Measurements from ENCODE around the gene RIC8A.
A peak's percentile ranks its signal among the peaks of the same experiment; 100 is the strongest.

Gene RIC8A

DNA sequence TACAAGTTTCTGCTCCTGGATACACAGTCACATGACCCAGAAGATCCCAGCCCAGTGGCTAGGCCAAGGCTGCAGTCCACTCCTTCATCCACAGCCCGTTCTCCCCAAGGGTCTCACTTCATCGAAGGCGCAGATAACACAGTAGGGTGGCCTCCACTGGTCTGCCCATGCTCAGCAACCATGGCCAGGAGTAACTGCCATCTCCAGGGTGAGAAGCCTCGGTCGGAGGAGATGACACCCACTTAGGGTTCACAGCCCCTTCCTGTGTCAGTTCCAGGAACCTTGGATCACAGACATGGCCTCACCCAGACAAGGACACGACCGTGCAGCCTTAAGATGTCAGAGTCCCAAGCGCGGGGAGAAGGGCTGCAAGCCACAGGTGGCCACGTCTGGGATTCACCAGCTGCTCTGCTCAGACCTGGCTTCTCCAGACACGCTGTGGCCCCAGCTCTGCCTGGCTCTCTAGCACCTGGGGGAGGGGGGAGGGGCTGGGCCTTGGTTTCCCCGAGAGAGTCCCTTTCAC is 2.9 kb upstream of the RIC8A start:
- no peak for DNase-seq (ENCODE audit: low read depth)

DNA sequence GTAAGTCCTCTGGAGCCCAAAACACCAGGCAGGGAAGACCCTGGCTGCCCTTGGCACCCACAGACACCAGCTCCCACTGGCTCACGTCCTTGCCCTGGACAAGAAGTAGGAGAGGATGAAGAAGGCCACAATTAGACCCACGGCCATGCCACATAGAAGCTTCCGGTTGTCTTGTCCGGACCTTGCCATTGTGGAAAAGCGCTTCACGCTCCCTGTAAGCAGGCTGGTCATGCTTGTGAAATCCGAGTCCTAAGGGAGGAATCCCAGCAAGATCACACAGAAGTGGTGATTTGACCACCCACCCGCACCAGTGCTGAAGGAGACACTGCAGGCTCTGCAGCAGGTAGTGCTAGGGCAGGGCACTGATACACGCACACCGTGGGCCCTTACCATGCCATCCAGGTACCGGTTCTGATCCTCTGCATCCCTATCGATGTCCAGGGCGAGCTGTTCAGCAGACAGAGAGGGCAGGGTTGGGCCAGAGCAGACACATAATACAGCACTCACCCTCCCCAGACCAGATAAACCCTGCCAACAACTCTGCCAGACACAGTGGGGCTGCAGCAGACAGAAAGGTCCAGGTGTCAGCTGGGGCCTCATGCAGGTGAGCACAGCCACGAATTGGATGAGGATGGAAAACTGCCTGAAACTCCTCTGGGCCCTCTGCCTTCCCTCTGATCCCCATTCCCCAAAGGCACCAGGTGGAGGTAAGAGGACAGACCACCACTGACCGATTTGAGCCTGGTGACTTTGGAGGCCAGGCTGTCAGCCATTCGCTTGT is 2.1 kb upstream of the RIC8A start:
- no peak for DNase-seq (ENCODE audit: low read depth)

DNA sequence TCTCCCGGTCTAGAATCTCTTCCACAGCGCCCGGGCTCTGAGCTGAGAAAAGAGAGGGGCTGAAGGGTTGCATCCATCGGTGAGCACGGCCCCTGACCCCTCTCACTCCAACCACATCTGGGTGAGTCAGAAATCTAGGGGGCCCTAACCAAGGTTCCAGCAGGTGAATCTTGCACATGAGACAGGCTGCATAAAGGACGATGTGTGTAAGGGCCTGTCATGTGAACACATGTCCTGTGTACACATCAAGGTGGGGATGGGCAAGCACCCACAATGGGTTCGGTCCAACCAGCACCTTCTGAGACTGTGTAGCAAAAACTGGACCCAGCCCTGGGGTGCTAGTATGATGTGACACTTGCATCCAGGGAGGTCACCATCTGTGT is 1.5 kb upstream of the RIC8A start:
- no peak for DNase-seq (ENCODE audit: low read depth)

DNA sequence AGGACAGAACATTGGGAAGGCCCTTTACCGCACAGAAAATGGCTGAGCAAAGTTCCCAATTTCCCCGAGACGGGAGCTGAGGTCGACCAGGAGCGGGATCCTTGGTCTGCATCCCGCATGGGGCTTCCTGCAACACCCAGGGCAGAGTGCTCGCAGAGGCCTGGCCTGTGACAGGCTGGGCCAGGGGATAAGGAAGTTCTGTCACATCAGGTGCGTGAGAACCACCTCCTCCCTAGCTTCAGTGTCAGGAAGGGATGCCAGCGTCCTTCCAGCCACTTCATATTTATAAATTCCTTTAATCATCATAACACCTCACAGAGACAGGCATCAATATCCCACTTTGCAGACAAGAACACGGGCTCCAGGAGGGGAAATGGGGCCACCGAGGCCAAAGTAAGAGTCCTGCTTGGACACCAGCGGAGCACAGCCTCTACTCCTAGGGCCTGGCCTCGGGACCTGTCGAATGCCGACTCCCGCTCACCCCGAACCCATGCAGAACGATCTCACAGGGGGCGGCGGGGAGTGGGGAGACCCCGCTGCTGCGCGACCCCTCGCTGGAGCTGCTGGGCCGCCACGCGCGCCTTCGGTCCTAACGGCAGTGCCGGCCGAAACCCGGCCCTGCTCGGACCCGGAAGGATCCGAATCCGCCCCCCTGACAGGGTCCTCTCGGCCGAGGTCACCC is 841 bp upstream of the RIC8A start:
- no peak for DNase-seq (ENCODE audit: low read depth)

DNA sequence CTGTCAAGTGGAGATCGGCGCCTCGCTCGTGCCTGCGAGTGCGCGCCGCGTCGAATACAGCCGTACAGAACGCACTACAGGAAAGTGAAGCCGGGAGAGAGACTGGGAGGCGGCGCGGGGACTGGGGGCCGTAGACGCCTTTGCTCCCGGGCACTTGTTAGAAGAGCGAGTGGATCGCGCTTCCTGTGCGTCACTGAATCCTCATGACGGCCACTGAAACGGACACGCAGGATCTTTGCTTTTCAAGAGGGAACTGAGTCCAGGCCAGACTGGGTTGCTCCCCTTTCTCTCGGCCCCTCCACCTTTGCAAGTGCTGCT is 314 bp downstream of the RIC8A start:
- DNase-seq (ENCODE audit: low read depth): no peak

DNA sequence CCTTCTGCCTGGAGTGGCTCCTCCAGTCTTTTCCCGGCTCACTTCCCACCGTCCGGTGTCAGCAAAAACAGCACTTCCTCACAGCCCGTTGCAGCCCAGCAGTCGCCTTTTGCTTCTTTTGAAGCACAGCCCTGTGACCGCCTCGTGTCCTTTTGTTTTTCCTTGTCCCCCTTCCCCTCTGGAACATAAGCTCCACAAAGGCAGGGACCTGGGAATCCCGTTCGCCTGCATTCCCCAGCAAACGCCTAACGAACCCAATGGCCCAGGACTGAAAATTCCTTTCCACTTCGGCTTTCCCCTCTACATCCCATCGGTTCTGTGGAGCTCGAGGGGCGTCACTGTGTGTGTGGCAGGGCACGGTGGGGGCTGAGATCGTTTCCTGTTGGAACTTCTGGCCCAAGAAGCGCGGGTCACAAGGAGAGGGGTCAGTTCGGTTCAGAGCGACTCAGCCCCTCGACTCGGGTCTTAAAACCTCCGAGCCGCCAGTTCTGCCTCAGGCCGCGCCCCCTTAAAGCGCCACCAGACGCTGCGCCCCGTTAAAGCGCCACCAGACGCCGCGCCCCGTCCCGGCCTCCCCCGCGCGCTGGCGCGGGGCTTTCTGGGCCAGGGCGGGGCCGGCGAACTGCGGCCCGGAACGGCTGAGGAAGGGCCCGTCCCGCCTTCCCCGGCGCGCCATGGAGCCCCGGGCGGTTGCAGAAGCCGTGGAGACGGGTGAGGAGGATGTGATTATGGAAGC is 841 bp downstream of the RIC8A start:
- DNase-seq (ENCODE audit: low read depth): peak; percentile 43

DNA sequence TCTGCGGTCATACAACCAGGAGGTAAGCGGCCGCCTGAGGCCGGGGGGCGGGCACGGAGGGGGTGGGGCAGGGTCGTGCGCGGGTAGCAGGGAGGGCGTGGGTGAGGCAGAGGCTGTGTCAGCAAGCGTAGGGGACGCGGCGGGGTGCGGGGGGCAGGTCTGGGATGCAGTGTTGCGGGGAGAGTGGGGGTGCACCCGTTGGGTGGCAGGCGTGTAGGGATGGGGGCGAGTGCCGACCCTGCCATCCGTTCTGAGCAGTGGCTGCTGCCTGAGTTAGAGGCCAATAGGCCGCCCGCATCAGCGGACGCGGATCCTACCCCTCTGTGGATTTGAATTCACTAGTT is 1.4 kb downstream of the RIC8A start:
- no peak for DNase-seq (ENCODE audit: low read depth)

DNA sequence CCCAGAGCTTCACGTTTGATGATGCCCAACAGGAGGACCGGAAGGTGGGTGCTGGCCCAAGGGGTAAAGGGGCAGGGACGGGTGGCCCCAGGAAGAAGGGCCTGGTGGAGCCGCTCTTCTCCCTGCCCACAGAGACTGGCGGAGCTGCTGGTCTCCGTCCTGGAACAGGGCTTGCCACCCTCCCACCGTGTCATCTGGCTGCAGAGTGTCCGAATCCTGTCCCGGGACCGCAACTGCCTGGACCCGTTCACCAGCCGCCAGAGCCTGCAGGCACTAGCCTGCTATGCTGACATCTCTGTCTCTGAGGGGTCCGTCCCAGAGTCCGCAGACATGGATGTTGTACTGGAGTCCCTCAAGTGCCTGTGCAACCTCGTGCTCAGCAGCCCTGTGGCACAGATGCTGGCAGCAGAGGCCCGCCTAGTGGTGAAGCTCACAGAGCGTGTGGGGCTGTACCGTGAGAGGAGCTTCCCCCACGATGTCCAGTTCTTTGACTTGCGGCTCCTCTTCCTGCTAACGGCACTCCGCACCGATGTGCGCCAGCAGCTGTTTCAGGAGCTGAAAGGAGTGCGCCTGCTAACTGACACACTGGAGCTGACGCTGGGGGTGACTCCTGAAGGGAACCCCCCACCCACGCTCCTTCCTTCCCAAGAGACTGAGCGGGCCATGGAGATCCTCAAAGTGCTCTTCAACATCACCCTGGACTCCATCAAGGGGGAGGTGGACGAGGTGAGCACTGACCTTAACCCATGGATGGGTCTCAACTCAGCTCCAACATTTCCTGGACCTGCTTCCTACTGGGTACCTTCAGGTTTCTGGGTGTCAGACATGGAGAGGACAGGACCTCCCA is 2.0 kb downstream of the RIC8A start:
- DNase-seq (ENCODE audit: low read depth): no peak

DNA sequence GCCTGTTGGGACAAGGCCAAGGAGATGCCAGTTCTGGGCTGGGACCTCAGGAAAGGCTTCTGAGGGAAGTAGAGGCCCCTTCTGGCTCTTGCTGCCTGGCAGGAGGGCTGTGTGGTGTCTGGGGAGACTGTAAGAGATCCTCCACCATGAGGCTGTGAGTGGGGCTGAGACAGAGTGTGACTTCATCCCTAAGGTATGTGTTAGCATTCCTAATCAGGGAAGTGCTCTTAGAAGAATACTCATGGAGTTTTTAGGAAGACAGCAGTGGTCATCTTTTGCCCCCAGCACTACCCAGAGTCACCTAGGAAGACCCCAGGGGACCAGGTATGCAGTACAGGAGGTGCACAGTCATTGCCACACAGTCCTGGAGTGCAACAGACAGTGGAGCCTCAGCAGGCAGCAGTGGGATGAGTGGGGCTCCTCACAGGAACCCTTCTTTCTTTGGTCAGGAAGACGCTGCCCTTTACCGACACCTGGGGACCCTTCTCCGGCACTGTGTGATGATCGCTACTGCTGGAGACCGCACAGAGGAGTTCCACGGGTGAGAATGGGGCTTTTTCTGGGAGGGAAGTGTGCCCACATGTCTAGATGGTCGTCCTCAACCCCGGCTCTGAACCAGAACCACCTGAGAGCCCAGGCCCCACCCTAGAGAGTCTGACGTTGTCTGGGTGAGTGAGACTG is 2.8 kb downstream of the RIC8A start:
- DNase-seq (ENCODE audit: low read depth): no peak

DNA sequence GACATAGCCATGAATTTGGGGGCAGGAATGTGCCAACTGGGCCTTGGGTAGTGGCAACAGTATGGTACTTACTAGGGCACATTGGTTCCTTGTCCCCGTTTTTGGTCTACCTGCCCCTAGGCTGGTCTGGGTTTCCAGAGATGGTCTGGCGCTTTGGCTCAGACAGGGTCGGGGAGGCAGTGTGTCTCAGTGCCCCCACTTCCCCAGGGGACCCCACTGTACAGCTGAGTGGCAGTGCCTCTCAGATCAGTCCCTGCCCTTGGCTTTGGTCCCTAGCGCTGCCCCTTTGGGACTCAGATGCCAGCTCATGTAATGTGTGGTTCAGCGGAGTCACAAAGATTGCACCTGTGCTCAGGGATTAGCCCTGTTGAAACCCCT is 3.3 kb downstream of the RIC8A start:
- no peak for DNase-seq (ENCODE audit: low read depth)

DNA sequence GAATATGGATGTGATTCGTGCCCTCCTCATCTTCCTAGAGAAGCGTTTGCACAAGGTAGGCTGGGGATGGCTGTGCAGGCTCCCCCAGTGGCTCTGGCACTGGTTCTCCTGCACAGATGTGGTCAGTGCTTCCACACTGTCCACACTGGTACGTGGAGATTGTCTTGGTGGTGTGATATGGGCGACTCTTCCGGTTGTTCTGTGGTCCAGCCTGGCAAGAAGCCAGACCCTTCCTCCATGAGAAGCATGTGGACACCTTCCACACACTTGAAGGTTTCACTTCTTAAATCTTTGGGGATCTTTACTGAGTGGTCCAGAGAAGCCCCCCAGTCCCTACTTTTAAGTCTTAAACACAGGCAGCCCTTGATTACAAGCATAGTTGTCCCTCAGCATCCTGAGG is 3.8 kb downstream of the RIC8A start:
- no peak for DNase-seq (ENCODE audit: low read depth)

DNA sequence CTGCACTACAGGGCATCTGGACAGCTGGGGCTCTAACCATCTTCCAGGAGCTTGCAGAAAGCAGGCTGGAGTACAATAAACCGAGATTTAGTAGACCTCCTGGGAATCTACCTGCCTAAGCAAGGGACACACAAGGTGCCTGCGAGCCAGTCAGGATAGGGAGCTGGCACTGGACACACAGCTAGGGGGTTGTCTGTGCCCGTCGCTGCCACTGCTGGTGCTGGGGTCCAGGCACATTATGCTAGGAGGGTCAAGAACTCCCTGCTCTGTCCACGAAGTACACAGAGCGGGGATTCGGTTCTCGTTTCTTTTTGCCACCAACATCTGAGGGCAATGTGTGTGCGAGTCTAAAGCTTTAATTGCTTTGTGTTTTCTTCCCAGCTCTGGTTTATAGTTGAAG is 4.2 kb downstream of the RIC8A start:
- DNase-seq (ENCODE audit: low read depth): no peak

DNA sequence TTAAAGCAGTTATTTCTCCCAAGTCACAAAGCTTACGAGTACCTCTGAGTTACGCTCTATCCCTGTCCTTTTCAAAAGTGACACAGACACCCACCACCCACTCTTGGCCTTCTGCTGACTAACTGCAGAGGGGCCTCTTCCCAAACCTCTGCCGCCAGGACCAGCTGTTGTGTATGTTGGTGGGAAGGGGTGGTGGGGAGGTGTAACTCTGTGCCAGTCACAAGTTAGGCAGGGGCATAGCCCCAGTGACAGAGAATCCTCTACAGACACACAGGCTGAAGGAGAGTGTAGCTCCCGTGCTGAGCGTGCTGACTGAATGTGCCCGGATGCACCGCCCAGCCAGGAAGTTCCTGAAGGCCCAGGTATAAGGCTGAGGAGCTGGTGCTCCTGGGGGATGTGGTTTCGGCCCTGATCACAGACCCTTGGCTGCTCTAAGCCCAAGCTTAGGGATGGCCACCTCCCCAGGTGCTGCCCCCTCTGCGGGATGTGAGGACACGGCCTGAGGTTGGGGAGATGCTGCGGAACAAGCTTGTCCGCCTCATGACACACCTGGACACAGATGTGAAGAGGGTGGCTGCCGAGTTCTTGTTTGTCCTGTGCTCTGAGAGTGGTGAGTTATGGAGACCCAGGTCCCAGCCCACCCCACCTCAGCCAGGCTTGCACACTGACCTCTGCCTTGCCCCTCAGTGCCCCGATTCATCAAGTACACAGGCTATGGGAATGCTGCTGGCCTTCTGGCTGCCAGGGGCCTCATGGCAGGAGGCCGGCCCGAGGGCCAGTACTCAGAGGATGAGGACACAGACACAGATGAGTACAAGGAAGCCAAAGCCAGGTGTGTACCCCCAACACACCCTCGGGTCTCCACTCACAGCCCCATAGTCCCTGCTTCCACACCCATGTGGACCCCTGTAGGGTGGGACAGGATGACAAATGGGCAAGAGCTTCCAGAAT is 4.9 kb downstream of the RIC8A start:
- DNase-seq (ENCODE audit: low read depth): no peak

DNA sequence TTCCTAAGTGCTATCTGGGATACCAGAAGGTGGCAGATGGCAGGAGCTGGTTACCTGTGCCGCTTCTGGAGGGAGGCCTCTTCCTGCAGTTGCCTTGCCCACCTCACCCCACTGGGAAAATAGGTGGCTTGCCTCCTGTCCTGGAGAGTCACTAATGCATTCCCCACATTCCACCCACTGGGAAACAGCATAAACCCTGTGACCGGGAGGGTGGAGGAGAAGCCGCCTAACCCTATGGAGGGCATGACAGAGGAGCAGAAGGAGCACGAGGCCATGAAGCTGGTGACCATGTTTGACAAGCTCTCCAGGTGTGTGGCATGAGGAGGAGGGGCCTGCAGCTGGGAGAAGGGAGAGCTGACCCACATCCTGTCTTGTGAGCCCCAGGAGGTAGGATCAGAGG is 5.6 kb downstream of the RIC8A start:
- no peak for DNase-seq (ENCODE audit: low read depth)

DNA sequence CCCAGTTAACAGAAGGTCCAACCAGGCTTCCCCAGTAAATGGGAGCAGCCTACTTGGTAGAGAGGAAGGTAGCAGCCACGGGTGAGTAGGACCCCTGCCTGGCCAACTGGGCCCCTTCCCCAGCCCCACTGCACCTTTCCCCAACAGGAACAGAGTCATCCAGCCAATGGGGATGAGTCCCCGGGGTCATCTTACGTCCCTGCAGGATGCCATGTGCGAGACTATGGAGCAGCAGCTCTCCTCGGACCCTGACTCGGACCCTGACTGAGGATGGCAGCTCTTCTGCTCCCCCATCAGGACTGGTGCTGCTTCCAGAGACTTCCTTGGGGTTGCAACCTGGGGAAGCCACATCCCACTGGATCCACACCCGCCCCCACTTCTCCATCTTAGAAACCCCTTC is 6.6 kb downstream of the RIC8A start:
- DNase-seq (ENCODE audit: low read depth): no peak

DNA sequence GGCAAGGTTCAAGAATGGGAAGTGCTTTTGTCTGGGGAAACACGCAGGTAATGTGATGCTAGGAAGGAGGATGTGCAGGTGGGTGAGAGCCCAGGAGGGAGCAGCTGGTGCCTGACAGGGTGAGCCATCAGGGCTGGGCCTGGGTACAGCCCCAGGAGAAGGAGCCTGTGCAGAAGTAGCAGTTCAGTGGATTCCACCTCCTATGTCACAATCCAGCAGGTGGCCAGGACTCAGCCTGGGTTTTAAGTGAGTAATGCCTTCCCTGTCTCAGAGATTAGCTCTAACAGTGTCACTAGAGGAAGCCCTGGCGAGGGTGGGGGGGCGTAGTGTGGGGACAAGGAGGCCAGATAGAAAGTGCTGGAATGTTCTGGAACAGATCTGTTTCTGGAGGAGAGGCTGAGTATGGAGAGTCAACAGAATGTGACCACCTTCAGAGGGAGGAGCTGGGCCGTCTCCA is 8.1 kb downstream of the RIC8A start:
- no peak for DNase-seq (ENCODE audit: low read depth)

DNA sequence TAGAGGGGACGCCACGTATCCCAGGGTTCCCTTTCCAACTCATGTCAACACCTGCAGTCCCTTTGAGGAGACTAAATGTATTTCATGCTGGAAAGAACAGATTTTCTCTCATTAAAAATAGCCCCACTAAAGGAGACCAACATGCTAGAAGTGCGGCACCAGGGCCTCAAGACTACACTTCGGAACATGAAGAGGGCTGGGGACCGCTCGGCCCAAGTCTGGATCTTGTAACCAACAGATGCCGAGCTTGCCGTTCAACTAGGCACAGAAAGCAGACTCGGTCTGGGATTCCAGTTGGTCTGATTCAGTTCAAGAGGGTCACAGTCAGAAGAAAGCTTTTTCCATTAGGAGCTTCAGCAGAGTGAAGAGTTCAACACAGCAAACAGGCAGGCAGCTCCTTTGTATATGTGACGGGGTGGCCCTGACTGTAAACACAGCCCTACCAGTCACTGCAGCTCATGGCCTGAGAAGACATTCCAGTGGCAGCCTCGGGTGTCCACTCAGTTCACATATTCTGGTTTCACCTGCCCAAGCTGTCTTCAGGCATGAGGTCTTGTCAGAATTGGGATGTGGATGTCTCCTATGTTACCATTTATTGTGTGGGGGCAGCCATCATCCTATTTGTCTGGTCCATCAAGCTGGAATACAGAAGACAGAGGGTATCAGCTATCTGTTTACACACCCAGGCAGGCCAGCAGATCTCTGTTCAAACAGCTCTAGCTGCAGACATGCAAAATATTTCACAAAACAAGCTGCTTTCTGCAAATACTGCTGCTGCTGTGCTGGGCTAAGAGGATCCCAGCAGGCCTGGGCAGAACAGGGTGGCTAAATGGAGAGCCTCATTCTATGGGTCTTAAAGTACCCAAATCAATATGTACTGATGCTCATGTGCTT is 8.8 kb downstream of the RIC8A start:
- no peak for DNase-seq (ENCODE audit: low read depth)

DNA sequence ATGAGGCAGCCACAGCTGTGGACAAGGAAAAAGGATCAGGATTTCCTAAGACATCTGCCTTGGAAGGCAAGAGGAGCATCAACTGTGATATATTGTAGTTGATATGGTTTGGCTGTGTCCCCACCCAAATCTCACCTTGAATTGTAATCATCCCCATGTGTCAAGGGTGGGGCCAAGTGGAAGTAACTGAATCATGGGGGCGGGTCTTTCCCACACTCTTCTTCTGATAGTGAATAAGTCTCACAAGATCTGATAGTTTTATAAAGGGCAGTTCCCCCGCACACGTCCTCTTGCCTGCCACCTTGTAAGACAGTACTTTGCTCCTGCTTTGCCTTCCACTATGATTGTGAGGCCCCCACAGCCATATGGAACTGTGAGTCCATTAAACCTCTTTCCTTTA is 10.2 kb downstream of the RIC8A start:
- no peak for DNase-seq (ENCODE audit: low read depth)

DNA sequence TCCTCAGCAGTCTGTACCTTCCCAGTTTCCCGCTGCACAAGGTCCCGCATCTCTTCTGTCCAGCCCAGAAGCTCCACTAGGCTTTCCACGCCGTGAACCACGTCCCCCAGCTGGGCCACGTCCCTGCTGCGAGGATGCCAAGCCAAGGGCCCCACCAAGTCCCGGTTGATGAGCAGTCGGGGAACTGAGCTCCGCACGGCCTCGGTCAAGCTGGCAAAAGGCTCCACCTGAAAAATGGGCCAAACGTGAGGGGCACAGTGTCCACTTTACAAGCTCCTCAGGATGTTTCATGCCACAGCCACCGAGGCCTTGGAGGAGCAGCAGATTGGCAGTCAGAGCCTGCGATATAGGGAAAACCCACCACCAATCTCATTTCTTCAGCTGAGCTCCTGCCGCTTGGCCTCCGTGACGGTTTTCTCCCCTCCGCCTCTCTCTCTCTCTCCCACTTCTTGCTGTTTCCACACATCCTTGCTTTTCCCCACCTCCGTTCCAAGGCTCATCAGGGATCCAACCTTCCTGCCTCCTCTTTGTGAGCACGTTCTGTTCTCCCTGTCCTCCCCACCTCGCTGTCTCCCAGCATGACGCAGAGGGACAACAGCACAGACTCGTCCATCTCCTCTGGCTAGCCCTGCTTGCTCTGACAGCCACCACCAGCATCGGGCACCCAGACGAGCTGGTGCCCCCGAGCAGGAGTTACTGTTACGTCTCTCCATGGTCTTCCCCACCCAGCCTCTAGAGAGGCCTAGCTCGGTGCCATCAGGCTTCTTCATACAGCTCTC is 11.5 kb downstream of the RIC8A start:
- no peak for DNase-seq (ENCODE audit: low read depth)
